ENCODE measurements around the gene DIP2C. TPM values are rescaled to one million over a fixed set of nuclear protein-coding genes. Genes with fewer than 3 reads are reported as not detected.

Gene DIP2C
- total and polyA plus RNA-seq, 2 experiments from 2014 or later = 9.1 to 15.8 TPM

DNA sequence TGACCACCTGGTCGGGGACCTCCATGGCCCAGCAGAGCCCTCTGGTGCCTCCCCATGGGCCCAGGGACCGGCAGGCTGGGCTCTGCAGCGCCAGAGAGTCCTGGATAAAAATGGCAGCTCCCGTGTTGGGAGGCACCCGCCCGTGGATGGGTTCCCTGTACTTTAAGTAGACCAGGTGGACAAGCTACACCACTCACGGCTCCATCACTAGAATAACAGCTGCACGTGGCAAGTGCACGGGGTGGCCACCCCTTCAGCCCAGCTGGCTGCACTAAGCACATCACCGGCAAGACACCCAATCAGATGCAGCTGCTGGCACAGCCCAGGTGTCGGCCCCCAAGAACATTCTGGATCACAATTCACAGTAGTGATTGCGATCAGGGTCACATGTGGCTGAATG lies 69.8 kb downstream of the DIP2C start:
- H3K4me3 ChIP-seq = no peak overlapping the region
- H3K9me3 ChIP-seq (ENCODE audit: low read depth) = no peaks in the 10 kb centered on the region
- TF ChIP-seq, protein P1, sequence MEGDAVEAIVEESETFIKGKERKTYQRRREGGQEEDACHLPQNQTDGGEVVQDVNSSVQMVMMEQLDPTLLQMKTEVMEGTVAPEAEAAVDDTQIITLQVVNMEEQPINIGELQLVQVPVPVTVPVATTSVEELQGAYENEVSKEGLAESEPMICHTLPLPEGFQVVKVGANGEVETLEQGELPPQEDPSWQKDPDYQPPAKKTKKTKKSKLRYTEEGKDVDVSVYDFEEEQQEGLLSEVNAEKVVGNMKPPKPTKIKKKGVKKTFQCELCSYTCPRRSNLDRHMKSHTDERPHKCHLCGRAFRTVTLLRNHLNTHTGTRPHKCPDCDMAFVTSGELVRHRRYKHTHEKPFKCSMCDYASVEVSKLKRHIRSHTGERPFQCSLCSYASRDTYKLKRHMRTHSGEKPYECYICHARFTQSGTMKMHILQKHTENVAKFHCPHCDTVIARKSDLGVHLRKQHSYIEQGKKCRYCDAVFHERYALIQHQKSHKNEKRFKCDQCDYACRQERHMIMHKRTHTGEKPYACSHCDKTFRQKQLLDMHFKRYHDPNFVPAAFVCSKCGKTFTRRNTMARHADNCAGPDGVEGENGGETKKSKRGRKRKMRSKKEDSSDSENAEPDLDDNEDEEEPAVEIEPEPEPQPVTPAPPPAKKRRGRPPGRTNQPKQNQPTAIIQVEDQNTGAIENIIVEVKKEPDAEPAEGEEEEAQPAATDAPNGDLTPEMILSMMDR (IDR thresholded peaks at IDR 0.05; ENCODE audit: low read depth, low read length) = no peak
- H3K4me1 ChIP-seq (ENCODE audit: low read depth) = peaks cover 26% of the 10 kb centered on the region
- no peaks in the 10 kb centered on the region for H3K36me3 ChIP-seq
- H3K27me3 ChIP-seq = no peaks in the 10 kb centered on the region
- no peak for DNase-seq (ENCODE audit: low read depth in 1 of 2, low spot score in 1 of 2)
- no peak overlapping the region for H3K27ac ChIP-seq

DNA sequence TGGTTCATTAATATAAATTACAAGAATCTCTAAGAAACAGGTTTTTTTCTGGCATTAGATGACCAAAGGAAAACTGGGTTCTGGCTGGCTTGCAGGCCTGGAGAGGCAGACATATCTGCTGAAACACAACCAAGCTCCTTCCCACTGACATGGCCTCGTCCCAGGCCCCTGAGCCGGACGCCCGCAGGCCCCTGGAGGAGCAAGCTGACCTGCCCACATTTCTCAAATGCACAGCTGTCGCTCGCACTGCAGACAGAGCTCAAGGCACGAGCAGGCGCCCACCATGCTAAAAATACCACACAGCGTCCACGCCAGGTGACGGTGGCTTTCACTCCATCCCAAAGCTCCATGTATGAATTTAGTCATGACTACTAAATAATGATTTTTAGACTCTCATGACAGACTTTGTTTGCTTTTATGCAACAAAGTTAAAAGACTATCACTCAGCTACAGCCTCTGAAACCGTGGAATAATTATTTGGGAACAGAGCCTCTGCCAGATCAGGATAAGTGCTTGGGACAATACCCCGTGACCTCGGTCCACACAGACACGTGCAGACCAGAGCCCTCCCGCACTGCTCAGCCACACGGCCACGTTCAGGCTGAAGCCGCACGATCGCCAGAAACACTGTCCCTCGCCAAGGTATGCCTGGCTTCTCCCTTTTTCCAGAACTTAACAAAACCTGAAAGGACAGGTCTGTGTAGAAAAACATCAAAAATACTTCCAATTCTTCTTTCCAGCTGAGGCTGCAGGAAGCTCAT lies 71.1 kb downstream of the DIP2C start:
- TF ChIP-seq, protein P1 (IDR thresholded peaks at IDR 0.05; ENCODE audit: low read depth, low read length) = no peak
- peaks cover 16% of the 10 kb centered on the region for H3K4me1 ChIP-seq (ENCODE audit: low read depth)
- peak in 1 of 2 donors; percentile 47 for DNase-seq (ENCODE audit: low read depth in 1 of 2, low spot score in 1 of 2)
- no peaks in the 10 kb centered on the region for H3K27me3 ChIP-seq
- no peaks in the 10 kb centered on the region for H3K9me3 ChIP-seq (ENCODE audit: low read depth)
- no peak overlapping the region for H3K4me3 ChIP-seq
- H3K36me3 ChIP-seq = no peaks in the 10 kb centered on the region
- H3K27ac ChIP-seq = peak overlapping the region; percentile 29

DNA sequence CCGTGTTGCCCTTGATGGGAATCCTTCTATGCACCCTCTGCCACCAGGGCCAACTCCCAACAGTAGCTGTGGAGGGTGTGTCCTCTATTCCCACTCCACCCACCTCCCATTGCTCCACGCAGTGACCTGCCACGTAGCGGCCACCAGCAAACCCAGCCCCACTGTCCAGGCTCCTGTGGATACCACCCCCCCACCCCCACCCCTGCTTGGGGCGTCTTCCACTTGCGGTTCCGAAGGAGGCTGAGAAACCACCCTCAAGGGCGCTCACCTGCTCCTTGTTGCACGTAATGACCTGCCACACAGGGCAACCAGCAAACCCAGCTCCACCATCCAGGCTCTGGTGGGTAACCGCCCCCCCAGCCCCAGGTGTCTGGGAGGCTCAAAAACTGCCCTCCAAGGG lies 72.0 kb downstream of the DIP2C start:
- TF ChIP-seq, protein P1 (IDR thresholded peaks at IDR 0.05; ENCODE audit: low read depth, low read length) = no peak
- Histone ChIP-seq H3K9me3 (ENCODE audit: low read depth) (no peaks in the 10 kb centered on the region), H3K27me3 (no peaks in the 10 kb centered on the region), H3K27ac (no peak overlapping the region), H3K4me1 (ENCODE audit: low read depth) (peaks cover 16% of the 10 kb centered on the region), H3K4me3 (no peak overlapping the region), H3K36me3 (no peaks in the 10 kb centered on the region)
- DNase-seq (ENCODE audit: low read depth in 1 of 2, low spot score in 1 of 2) = no peak

DNA sequence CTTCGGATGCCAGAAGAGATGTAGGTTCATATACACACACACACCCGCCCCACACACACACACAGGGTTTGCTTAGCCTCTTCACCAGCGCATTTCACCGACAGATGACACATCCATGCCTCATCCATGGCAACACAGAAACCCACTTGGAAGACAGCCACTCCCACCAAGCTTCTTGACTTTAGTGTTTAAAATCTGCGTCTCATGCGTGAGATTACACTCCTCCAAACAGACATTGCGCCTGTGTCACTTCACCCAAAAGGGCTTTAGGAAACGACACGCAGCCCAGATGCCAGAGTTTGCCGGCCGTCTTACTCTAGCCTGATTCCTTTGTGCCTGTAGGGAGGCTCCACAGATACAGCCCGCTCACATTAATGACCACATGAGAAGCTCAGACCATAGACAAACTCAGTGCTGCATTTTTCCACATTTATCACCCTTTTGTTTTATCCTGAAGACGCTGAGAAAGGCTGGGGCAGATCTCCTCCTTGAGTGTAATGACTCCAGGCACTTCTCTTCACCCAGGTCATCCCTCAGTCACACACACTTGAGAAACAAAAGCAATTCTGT lies 73.8 kb downstream of the DIP2C start:
- H3K27me3 ChIP-seq = no peaks in the 10 kb centered on the region
- DNase-seq (ENCODE audit: low read depth in 1 of 2, low spot score in 1 of 2) = peak in 1 of 2 donors; percentile 70
- H3K9me3 ChIP-seq (ENCODE audit: low read depth) = no peaks in the 10 kb centered on the region
- H3K36me3 ChIP-seq = no peaks in the 10 kb centered on the region
- no peak overlapping the region for H3K4me3 ChIP-seq
- H3K27ac ChIP-seq = no peak overlapping the region
- TF ChIP-seq, protein P1 (IDR thresholded peaks at IDR 0.05; ENCODE audit: low read depth, low read length) = no peak
- H3K4me1 ChIP-seq (ENCODE audit: low read depth) = peaks cover 16% of the 10 kb centered on the region

DNA sequence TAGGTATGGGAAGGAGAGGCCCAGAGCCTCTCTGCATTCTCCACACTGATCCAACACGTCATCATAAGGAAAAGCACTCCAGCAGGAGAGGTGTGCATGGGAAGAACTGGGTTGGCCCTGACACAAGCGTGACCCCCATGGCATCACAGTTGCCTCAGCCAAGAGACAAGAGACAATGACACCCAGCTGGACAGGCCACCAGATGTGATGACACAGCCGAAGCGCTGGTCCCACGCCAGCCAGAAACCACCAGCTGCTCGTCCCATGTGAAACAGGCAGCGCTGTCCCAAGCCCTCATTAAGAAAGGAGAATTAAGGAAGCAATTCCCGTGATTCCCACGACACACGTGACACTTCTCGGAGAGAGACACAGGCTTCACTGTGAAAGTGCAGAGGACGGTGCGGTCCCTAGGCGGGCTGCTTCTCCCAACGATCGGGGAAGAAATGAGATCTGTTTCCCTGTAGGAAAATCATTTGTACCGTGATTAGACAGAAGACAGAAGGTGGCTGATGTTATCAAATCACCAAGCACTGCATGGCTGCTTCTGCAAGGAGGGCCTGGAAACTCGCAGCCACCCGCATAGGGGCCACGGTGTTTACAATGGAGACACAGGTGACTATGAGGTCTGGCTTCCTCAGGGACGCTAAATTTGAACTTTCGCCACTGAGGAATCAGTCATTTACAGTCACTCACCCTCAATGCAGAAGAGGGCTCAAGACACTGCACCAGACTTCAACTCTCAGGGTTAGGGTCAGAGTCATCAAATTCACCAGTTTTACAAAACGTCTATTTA lies 74.5 kb downstream of the DIP2C start:
- DNase-seq (ENCODE audit: low read depth in 1 of 2, low spot score in 1 of 2) = no peak
- Histone ChIP-seq H3K4me1 (ENCODE audit: low read depth) (peaks cover 19% of the 10 kb centered on the region), H3K27me3 (no peaks in the 10 kb centered on the region), H3K36me3 (no peaks in the 10 kb centered on the region), H3K27ac (no peak overlapping the region), H3K4me3 (no peak overlapping the region), H3K9me3 (ENCODE audit: low read depth) (no peaks in the 10 kb centered on the region)
- TF ChIP-seq, protein P1 (IDR thresholded peaks at IDR 0.05; ENCODE audit: low read depth, low read length) = no peak
